Karpas-422 (cell line): ENCODE results near the gene DNAJC24. TPM values are rescaled to one million over a fixed set of nuclear protein-coding genes. Genes with fewer than 3 reads are reported as not detected.
"Not testable (repeated sequence)": the region's sequence is repeated elsewhere in the genome, so short reads cannot be mapped to it uniquely, and the experiment has no call there.

Experiments used
- DNase-seq: peaks from one replicate; pipeline ENCODE4 v3.0.0-alpha.2; 2015
- H2AFZ ChIP-seq: fragments of 200-600 bp; sonication (generic); 2 replicates; pipeline ENCODE4 v1.6.1; 2014; ENCODE audit warnings: antibody characterized with exemption, low read length, mixed read lengths
- H3K27ac ChIP-seq: fragments of 200-600 bp; sonication (generic); 2 replicates; pipeline ENCODE4 v1.5.1; 2014; ENCODE audit warnings: mild to moderate bottlenecking, low read length, moderate library complexity
- H3K27me3 ChIP-seq: fragments of 200-600 bp; sonication (generic); 2 replicates; pipeline ENCODE4 v1.6.1; 2014; ENCODE audit warnings: low read length, mixed read lengths
- H3K36me3 ChIP-seq: fragments of 200-600 bp; sonication (generic); 2 replicates; pipeline ENCODE4 v1.6.1; 2014; ENCODE audit warnings: low read length, mixed read lengths; ENCODE audit not compliant: insufficient read depth
- H3K4me1 ChIP-seq: fragments of 200-600 bp; sonication (generic); 2 replicates; pipeline ENCODE4 v1.6.1; 2014; ENCODE audit warnings: mild to moderate bottlenecking, low read length, mixed read lengths
- H3K4me2 ChIP-seq: fragments of 200-600 bp; sonication (generic); 2 replicates; pipeline ENCODE4 v1.6.1; 2014; ENCODE audit warnings: low read length, low read depth, mild to moderate bottlenecking; ENCODE audit not compliant: poor library complexity, severe bottlenecking
- H3K4me3 ChIP-seq: fragments of 200-600 bp; sonication (generic); 2 replicates; pipeline ENCODE4 v1.5.1; 2014; ENCODE audit warnings: mild to moderate bottlenecking, antibody characterized with exemption, low read length, mixed read lengths
- H3K79me2 ChIP-seq: fragments of 200-600 bp; sonication (generic); 2 replicates; pipeline ENCODE4 v1.6.1; 2014; ENCODE audit warnings: mild to moderate bottlenecking, low read length, mixed read lengths
- H3K9ac ChIP-seq: fragments of 200-600 bp; sonication (generic); 2 replicates; pipeline ENCODE4 v1.6.0; 2014; ENCODE audit warnings: low read length
- H3K9me2 ChIP-seq: fragments of 200-600 bp; sonication (generic), shearing (Covaris generic); replicated peaks from 2 replicates; pipeline ENCODE4 v1.6.0; 2014; ENCODE audit warnings: mild to moderate bottlenecking, low read length, moderate library complexity; ENCODE audit not compliant: insufficient read depth
- H3K9me3 ChIP-seq: fragments of 300-700, 200-600 bp; sonication (generic); 2 replicates; pipeline ENCODE4 v1.6.1; 2014; ENCODE audit warnings: low read length, mixed read lengths
- H4K20me1 ChIP-seq: fragments of 200-600 bp; sonication (generic); 2 replicates; pipeline ENCODE4 v1.6.1; 2014; ENCODE audit warnings: mild to moderate bottlenecking, antibody characterized with exemption, low read length, low read depth; ENCODE audit not compliant: insufficient read depth
- total RNA-seq: library from RNA; depleted of rRNA; stranded (reverse); fragments of >200 nt; shearing (Covaris generic); gene quantifications from 2 replicates; pipeline ENCODE4 v1.2.3, GENCODE V29; 2014; ENCODE audit warnings: low replicate concordance; rRNA removed

DNAJC24 gene
- total RNA-seq = 24.6 and 50.6 TPM in 2 replicates

GRCh38 chr11:31369348-31370329, at the start of gene DNAJC24, which contains the start of gene DCDC1:
Gene DNAJC24, plus strand, starts transcription at chr11:31369860. Its CDS starts 889 bp downstream, at chr11:31370749.
Gene DCDC1, minus strand, starts transcription at chr11:31369739. Its CDS starts 41,459 bp downstream, at chr11:31328280.
- H3K4me3 ChIP-seq = peak within 1 kb of the TSS; percentile 81
- H4K20me1 ChIP-seq = no peaks in the 10 kb centered on the region
- H3K4me1 ChIP-seq = peaks cover 23% of the 10 kb centered on the region
- DNase-seq = peak; percentile 99
- no peaks in the 10 kb centered on the region for H3K9me2 ChIP-seq
- H3K36me3 ChIP-seq = peaks cover 15% of the 10 kb centered on the region
- peak within 1 kb of the TSS; percentile 80 for H3K9ac ChIP-seq
- no peaks in the 10 kb centered on the region for H3K9me3 ChIP-seq
- H2AFZ ChIP-seq = peak within 1 kb of the TSS; percentile 96
- peak within 1 kb of the TSS; percentile 90 for H3K4me2 ChIP-seq
- peak within 1 kb of the TSS; percentile 64 for H3K27ac ChIP-seq
- peaks cover 46% of the 10 kb centered on the region for H3K79me2 ChIP-seq
- H3K27me3 ChIP-seq = no peaks in the 10 kb centered on the region

GRCh38 chr11:31321494-31321893, 48.2 kb upstream of the DNAJC24 start:
- H3K79me2 ChIP-seq, H2AFZ ChIP-seq, DNase-seq, H3K27ac ChIP-seq, H3K9me2 ChIP-seq, H3K4me1 ChIP-seq, H3K27me3 ChIP-seq, H3K9me3 ChIP-seq, H3K9ac ChIP-seq, H4K20me1 ChIP-seq, H3K36me3 ChIP-seq, H3K4me3 ChIP-seq, H3K4me2 ChIP-seq: not testable (repeated sequence)

- Histone ChIP-seq H3K36me3 (no peaks in the 10 kb centered on the region), H3K9ac (no peak overlapping the region), H3K9me2 (no peaks in the 10 kb centered on the region), H3K4me3 (no peak overlapping the region), H4K20me1 (no peaks in the 10 kb centered on the region), H3K4me1 (no peaks in the 10 kb centered on the region), H3K27ac (no peak overlapping the region), H3K4me2 (no peak overlapping the region), H2AFZ (no peak overlapping the region), H3K27me3 (no peaks in the 10 kb centered on the region), H3K9me3 (no peaks in the 10 kb centered on the region), H3K79me2 (no peaks in the 10 kb centered on the region)
- no peak for DNase-seq
These were observed 46.5 kb upstream of the DNAJC24 start for GRCh38 chr11:31323145-31323544.

GRCh38 chr11:31325160-31325559, 44.5 kb upstream of the DNAJC24 start:
- H3K9me3 ChIP-seq = no peaks in the 10 kb centered on the region
- H3K4me1 ChIP-seq = no peaks in the 10 kb centered on the region
- no peak overlapping the region for H3K27ac ChIP-seq
- no peak for DNase-seq
- H4K20me1 ChIP-seq = no peaks in the 10 kb centered on the region
- no peaks in the 10 kb centered on the region for H3K9me2 ChIP-seq
- H3K27me3 ChIP-seq = no peaks in the 10 kb centered on the region
- no peak overlapping the region for H2AFZ ChIP-seq
- no peak overlapping the region for H3K4me3 ChIP-seq
- H3K4me2 ChIP-seq = no peak overlapping the region
- no peaks in the 10 kb centered on the region for H3K36me3 ChIP-seq
- no peaks in the 10 kb centered on the region for H3K79me2 ChIP-seq
- H3K9ac ChIP-seq = no peak overlapping the region

GRCh38 chr11:31326470-31327148, 43.1 kb upstream of the DNAJC24 start:
- no peaks in the 10 kb centered on the region for H3K79me2 ChIP-seq
- no peak overlapping the region for H3K27ac ChIP-seq
- no peak overlapping the region for H3K4me2 ChIP-seq
- H3K27me3 ChIP-seq = no peaks in the 10 kb centered on the region
- no peaks in the 10 kb centered on the region for H3K36me3 ChIP-seq
- H3K9ac ChIP-seq = no peak overlapping the region
- H4K20me1 ChIP-seq = no peaks in the 10 kb centered on the region
- H3K4me1 ChIP-seq = no peaks in the 10 kb centered on the region
- H2AFZ ChIP-seq = no peak overlapping the region
- DNase-seq = no peak
- H3K4me3 ChIP-seq = no peak overlapping the region
- no peaks in the 10 kb centered on the region for H3K9me3 ChIP-seq
- H3K9me2 ChIP-seq = no peaks in the 10 kb centered on the region

- Histone ChIP-seq H3K27me3 (no peaks in the 10 kb centered on the region), H3K4me1 (no peaks in the 10 kb centered on the region), H2AFZ (no peak overlapping the region), H3K36me3 (no peaks in the 10 kb centered on the region), H3K79me2 (no peaks in the 10 kb centered on the region), H4K20me1 (no peaks in the 10 kb centered on the region), H3K4me2 (no peak overlapping the region), H3K9me2 (no peaks in the 10 kb centered on the region), H3K9me3 (no peaks in the 10 kb centered on the region), H3K9ac (no peak overlapping the region), H3K4me3 (no peak overlapping the region), H3K27ac (no peak overlapping the region)
- DNase-seq = no peak
These were observed 42.2 kb upstream of the DNAJC24 start for GRCh38 chr11:31327417-31327816.

GRCh38 chr11:31328697-31329096, 41.0 kb upstream of the DNAJC24 start:
- no peak overlapping the region for H3K4me3 ChIP-seq
- DNase-seq = no peak
- no peak overlapping the region for H3K27ac ChIP-seq

GRCh38 chr11:31337806-31338205, 31.9 kb upstream of the DNAJC24 start:
- Histone ChIP-seq H3K9me2 (no peaks in the 10 kb centered on the region), H3K4me1 (peaks cover 6% of the 10 kb centered on the region), H3K36me3 (no peaks in the 10 kb centered on the region), H3K9ac (no peak overlapping the region), H3K27ac (no peak overlapping the region), H3K27me3 (no peaks in the 10 kb centered on the region), H2AFZ (no peak overlapping the region), H3K4me3 (no peak overlapping the region), H3K4me2 (no peak overlapping the region), H3K9me3 (no peaks in the 10 kb centered on the region), H3K79me2 (no peaks in the 10 kb centered on the region), H4K20me1 (no peaks in the 10 kb centered on the region)
- no peak for DNase-seq

More at GRCh38 chr11:31328697-31329096, 41.0 kb upstream of the DNAJC24 start:
- H3K79me2 ChIP-seq = no peaks in the 10 kb centered on the region
- no peaks in the 10 kb centered on the region for H3K9me2 ChIP-seq
- H3K9ac ChIP-seq = no peak overlapping the region
- H3K36me3 ChIP-seq = no peaks in the 10 kb centered on the region
- no peaks in the 10 kb centered on the region for H3K4me1 ChIP-seq
- H3K27me3 ChIP-seq = no peaks in the 10 kb centered on the region
- no peak overlapping the region for H2AFZ ChIP-seq
- H3K4me2 ChIP-seq = no peak overlapping the region
- no peaks in the 10 kb centered on the region for H4K20me1 ChIP-seq
- no peaks in the 10 kb centered on the region for H3K9me3 ChIP-seq
